Dermis lymphatic vessel endothelial cell (primary cell): ENCODE measurements around the gene SIPA1. TPM values are rescaled to one million over a fixed set of nuclear protein-coding genes. Genes with fewer than 3 reads are reported as not detected.

ENCODE experiments used
- total RNA-seq: library from RNA; depleted of rRNA; stranded (reverse); fragments of >200 nt; gene quantifications from 2 replicates; pipeline ENCODE4 v1.2.1, GENCODE V29; 2014

SIPA1 gene, protein sequence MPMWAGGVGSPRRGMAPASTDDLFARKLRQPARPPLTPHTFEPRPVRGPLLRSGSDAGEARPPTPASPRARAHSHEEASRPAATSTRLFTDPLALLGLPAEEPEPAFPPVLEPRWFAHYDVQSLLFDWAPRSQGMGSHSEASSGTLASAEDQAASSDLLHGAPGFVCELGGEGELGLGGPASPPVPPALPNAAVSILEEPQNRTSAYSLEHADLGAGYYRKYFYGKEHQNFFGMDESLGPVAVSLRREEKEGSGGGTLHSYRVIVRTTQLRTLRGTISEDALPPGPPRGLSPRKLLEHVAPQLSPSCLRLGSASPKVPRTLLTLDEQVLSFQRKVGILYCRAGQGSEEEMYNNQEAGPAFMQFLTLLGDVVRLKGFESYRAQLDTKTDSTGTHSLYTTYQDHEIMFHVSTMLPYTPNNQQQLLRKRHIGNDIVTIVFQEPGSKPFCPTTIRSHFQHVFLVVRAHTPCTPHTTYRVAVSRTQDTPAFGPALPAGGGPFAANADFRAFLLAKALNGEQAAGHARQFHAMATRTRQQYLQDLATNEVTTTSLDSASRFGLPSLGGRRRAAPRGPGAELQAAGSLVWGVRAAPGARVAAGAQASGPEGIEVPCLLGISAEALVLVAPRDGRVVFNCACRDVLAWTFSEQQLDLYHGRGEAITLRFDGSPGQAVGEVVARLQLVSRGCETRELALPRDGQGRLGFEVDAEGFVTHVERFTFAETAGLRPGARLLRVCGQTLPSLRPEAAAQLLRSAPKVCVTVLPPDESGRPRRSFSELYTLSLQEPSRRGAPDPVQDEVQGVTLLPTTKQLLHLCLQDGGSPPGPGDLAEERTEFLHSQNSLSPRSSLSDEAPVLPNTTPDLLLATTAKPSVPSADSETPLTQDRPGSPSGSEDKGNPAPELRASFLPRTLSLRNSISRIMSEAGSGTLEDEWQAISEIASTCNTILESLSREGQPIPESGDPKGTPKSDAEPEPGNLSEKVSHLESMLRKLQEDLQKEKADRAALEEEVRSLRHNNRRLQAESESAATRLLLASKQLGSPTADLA
- total RNA-seq: 41.6 and 57.3 TPM in 2 replicates

DNA sequence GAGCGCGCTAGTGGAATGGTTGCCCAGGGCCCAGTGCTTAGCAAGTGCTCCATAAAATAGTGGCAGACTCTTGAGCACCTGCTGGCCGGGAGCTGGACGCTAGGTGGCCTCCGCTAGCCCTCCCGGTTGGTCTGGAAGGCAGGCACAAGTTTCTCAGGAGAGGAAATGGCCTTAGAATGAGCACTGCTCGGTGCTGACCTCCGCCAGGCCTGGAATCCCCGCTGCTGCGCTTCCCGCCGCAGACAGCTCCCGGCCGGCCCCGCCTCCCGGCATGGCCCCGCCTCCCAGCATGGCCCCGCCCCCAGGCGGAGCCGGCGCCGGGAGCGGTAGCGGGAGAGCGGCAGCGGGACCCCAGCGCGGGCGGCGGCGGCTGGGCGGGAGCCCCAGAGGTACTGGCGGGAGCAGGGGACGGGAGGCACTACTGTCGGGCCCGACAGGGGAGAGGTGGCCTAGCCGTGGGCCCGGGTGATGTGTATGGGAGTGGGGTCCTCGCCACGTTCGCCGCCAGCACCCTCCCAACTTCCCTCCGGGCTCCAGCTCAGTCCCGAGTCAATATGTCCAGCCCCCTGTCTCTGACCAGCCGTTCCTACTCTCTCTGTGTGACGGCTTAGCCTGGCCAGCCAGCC, at the start of gene SIPA1:
Gene SIPA1, plus strand, starts transcription at position 308 of the 626 bp plus-strand sequence. CDS start 2,821 bp downstream, outside the sequence.

DNA sequence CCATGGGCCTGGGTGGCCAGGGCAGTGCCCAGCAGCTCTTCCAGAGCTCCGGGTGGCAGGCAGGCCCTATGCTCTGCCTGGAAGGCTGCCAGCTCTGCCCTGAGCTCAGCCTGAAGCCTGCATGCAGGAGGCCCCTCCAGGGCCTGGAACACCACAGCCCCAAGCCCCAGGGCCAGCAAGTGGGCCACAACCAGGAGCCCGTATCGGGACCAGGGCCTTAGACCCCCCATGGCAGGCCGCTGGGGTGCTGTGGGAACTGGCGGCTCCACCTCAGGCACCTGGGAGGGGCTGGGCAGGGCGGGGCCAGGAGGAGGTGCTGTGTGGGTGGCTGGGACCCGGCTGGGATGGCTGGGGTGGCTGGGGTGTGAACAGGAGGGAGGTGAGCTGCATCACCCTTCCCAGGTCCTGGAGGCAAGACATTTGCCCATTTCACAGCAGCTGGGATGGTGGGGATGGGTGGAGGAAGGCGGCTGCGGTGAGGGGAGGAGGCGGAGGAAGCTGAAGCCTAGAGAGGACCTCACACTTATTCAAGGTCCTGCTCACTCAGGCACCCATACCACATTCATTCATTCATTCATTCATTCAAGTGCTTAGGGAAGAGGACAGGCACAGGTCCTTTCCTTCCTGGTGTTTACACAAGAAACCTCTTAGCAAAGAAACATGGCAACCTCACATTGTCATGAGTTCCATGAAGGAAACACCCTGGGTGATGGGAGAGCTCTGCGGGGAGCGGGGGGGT, 42.2 kb upstream of the SIPA1 start, which contains the start of gene KCNK7:
Gene KCNK7, minus strand, starts transcription at position 258 of the 739 bp plus-strand sequence. Its CDS starts 28 bp downstream, at position 230.

DNA sequence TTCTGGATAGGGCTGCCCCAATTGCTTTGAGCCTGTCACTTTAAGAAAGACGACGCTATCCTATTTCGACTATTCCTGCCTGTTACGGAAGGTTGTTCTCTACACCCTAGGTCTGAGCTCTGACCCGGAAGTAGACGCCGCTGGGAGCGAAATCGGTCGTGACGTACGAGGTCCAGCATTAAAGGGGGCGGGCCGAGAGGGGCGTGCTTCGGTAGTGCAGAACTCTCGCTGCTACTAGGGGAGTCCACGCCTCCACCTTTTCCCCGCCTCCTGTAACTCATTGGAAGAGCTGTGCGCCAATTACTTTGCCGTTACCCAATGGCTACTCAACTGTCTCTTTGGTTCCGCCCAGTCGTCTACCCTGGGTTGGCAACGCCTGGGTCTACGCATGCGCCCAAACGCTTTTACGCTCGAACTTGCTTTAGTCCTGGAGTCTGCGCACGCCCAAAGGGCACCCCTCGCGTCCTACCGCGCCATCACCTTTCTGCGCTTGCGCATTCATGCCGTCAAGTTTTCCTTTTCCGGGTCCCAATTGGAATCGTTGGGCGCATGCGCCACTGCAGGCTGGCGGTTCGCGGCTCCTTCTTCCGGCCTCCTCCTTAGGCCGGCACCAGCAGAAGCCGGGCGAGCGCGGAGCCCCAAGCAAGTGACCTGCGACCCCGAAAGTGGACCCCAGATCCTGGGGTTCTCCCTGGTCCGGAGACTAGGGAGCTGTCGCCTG, 22.5 kb upstream of the SIPA1 start, which contains the start of gene PCNX3:
Gene PCNX3, plus strand, starts transcription at position 548 of the 721 bp plus-strand sequence. CDS start 536 bp downstream, outside the sequence.

DNA sequence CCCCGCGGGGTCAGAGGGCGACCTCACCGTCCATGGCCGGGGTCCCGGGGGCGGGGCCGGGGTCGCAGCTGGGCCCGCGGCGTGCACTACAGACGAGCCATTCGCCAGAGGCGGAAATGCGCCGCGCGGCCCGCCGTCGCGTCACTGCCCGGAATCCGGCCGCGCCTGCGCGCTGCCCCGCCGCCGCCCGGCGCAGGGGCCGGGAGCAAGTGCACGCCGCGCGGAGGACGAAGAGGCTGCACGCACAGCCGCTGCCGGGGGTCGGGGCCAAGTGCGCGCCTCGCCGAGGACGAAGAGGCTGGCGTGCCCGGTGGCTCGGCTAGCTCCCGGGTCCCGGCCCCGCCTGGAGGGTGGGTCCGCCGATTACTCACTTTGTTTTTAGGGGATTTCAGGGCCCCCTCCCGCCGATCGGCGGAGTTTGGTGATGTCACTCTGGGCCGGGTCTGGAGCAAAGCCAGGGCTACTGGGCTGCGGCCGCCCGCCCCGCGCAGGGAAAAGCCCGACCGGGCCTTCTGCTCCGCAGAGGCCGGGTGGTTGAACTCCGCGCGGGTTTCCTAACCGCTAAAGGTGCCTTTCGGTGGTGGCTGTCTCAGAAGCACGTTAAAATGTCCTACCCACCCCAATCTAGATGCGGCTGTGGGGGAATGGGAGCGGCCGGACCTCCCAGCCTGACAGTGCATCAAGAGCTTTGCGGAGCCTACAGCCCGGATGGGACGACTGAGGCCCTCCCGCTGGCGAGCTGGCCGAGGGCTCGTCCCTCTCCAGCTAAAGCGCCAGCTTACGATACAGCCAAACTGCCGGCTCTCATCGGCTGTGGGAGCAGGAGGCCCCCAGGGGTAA, 25.1 kb downstream of the SIPA1 start, which contains the start of gene RELA:
Gene RELA, minus strand, starts transcription at position 118 of the 840 bp plus-strand sequence. Its CDS starts 84 bp downstream, at position 34.

Other genes starting within 250 kb of the SIPA1 start
- gene NEAT1, start 215.3 kb upstream of the SIPA1 start, total RNA-seq: 50.3 and 79.9 TPM in 2 replicates
- gene MALAT1, start 139.1 kb upstream of the SIPA1 start, total RNA-seq: 2,968 and 4,091 TPM in 2 replicates
- 36.6 and 44.3 TPM in 2 replicates for gene SCYL1, start 113.0 kb upstream of the SIPA1 start, total RNA-seq
- 15.6 and 23.5 TPM in 2 replicates for gene LTBP3, start 79.7 kb upstream of the SIPA1 start, total RNA-seq
- 26.7 and 33.2 TPM in 2 replicates for gene ZNRD2, start 67.6 kb upstream of the SIPA1 start, total RNA-seq
- 14.4 and 15.2 TPM in 2 replicates for gene FAM89B, start 65.6 kb upstream of the SIPA1 start, total RNA-seq
- 3.1 and 3.4 TPM in 2 replicates for gene EHBP1L1, start 62.0 kb upstream of the SIPA1 start, total RNA-seq
- gene KCNK7, start 42.3 kb upstream of the SIPA1 start, total RNA-seq: under 0.01 and 0.17 TPM in 2 replicates
- 55.4 and 62.3 TPM in 2 replicates for gene MAP3K11, start 23.9 kb upstream of the SIPA1 start, total RNA-seq
- gene PCNX3, start 22.3 kb upstream of the SIPA1 start, total RNA-seq: 11.4 and 11.8 TPM in 2 replicates
- gene RELA, start 24.8 kb downstream of the SIPA1 start, total RNA-seq: 14.4 and 15.2 TPM in 2 replicates
- 37.0 and 43.6 TPM in 2 replicates for gene KAT5, start 74.2 kb downstream of the SIPA1 start, total RNA-seq
- gene RNASEH2C, start 82.7 kb downstream of the SIPA1 start, total RNA-seq: 52.2 and 55.8 TPM in 2 replicates
- 8.0 and 8.5 TPM in 2 replicates for gene AP5B1, start 142.9 kb downstream of the SIPA1 start, total RNA-seq
- gene OVOL1, start 149.0 kb downstream of the SIPA1 start, total RNA-seq: not detected in 2 replicates
- 0.22 and 0.52 TPM in 2 replicates for gene SNX32, start 195.9 kb downstream of the SIPA1 start, total RNA-seq
- gene CFL1, start 220.1 kb downstream of the SIPA1 start, total RNA-seq: 806 and 989 TPM in 2 replicates
- 31.1 and 35.2 TPM in 2 replicates for gene MUS81, start 222.3 kb downstream of the SIPA1 start, total RNA-seq
- 26.3 and 28.1 TPM in 2 replicates for gene EFEMP2, start 234.7 kb downstream of the SIPA1 start, total RNA-seq
- 0.17 and 0.33 TPM in 2 replicates for gene CTSW, start 241.7 kb downstream of the SIPA1 start, total RNA-seq